ENCODE data around the gene DNAJC16.

Gene DNAJC16

GRCh38 chr1:15541231-15541792 lies 14.7 kb downstream of the DNAJC16 start:
- TF ChIP-seq, protein P1, sequence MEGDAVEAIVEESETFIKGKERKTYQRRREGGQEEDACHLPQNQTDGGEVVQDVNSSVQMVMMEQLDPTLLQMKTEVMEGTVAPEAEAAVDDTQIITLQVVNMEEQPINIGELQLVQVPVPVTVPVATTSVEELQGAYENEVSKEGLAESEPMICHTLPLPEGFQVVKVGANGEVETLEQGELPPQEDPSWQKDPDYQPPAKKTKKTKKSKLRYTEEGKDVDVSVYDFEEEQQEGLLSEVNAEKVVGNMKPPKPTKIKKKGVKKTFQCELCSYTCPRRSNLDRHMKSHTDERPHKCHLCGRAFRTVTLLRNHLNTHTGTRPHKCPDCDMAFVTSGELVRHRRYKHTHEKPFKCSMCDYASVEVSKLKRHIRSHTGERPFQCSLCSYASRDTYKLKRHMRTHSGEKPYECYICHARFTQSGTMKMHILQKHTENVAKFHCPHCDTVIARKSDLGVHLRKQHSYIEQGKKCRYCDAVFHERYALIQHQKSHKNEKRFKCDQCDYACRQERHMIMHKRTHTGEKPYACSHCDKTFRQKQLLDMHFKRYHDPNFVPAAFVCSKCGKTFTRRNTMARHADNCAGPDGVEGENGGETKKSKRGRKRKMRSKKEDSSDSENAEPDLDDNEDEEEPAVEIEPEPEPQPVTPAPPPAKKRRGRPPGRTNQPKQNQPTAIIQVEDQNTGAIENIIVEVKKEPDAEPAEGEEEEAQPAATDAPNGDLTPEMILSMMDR (IDR thresholded peaks at IDR 0.05; ENCODE audit: insufficient read depth, low read length, poor library complexity, severe bottlenecking): no peak
- TF ChIP-seq EZH2phosphoT487 (conservative IDR thresholded peaks at IDR 0.05; ENCODE audit: low read length): no peak
- Histone ChIP-seq H3F3A (ENCODE audit: insufficient read depth) (no peaks in the 10 kb centered on the region), H3K27ac (ENCODE audit: low read depth, low read length) (no peak overlapping the region), H3K4me2 (ENCODE audit: low read depth, low read length, poor library complexity, severe bottlenecking) (no peak overlapping the region), H4K20me1 (ENCODE audit: low read depth, low read length) (no peaks in the 10 kb centered on the region), H3K9me3 (ENCODE audit: insufficient read depth, low read length) (no peaks in the 10 kb centered on the region), H3K27me3 (ENCODE audit: low read length) (no peaks in the 10 kb centered on the region), H3K36me3 (ENCODE audit: low read length) (peaks cover 11% of the 10 kb centered on the region; the same call in 1 of the 2 replicates), H3K9me2 (replicated peaks; ENCODE audit: insufficient read depth, low read length) (no peaks in the 10 kb centered on the region), H3K4me3 (ENCODE audit: insufficient read depth, low read length, poor library complexity, severe bottlenecking) (no peak overlapping the region), H2AFZ (ENCODE audit: low read depth, low read length, severe bottlenecking) (no peak overlapping the region), H3K79me2 (ENCODE audit: insufficient read depth, low read length) (no peaks in the 10 kb centered on the region), H3K9ac (ENCODE audit: low read length) (no peak overlapping the region)

- Histone ChIP-seq H3K4me2 (ENCODE audit: low read depth, low read length, poor library complexity, severe bottlenecking) (no peak overlapping the region), H2AFZ (ENCODE audit: low read depth, low read length, severe bottlenecking) (no peak overlapping the region), H3K27ac (ENCODE audit: low read depth, low read length) (no peak overlapping the region), H3K4me3 (ENCODE audit: insufficient read depth, low read length, poor library complexity, severe bottlenecking) (no peak overlapping the region), H3K27me3 (ENCODE audit: low read length) (no peaks in the 10 kb centered on the region), H3K79me2 (ENCODE audit: insufficient read depth, low read length) (no peaks in the 10 kb centered on the region), H3K9ac (ENCODE audit: low read length) (no peak overlapping the region), H3K36me3 (ENCODE audit: low read length) (peaks cover 8% of the 10 kb centered on the region; the same call in 1 of the 2 replicates), H3F3A (ENCODE audit: insufficient read depth) (no peaks in the 10 kb centered on the region), H3K9me2 (replicated peaks; ENCODE audit: insufficient read depth, low read length) (no peaks in the 10 kb centered on the region), H4K20me1 (ENCODE audit: low read depth, low read length) (no peaks in the 10 kb centered on the region), H3K9me3 (ENCODE audit: insufficient read depth, low read length) (no peaks in the 10 kb centered on the region)
- TF ChIP-seq, protein P1 (IDR thresholded peaks at IDR 0.05; ENCODE audit: insufficient read depth, low read length, poor library complexity, severe bottlenecking): no peak
- no peak for TF ChIP-seq EZH2phosphoT487 (conservative IDR thresholded peaks at IDR 0.05; ENCODE audit: low read length)
Measured at GRCh38 chr1:15542388-15543250, 16.0 kb downstream of the DNAJC16 start.

GRCh38 chr1:15543251-15543588 lies 16.6 kb downstream of the DNAJC16 start:
- H3K27ac ChIP-seq (ENCODE audit: low read depth, low read length): no peak overlapping the region
- no peaks in the 10 kb centered on the region for H3K79me2 ChIP-seq (ENCODE audit: insufficient read depth, low read length)
- H3K4me2 ChIP-seq (ENCODE audit: low read depth, low read length, poor library complexity, severe bottlenecking): no peak overlapping the region
- no peak overlapping the region for H3K4me3 ChIP-seq (ENCODE audit: insufficient read depth, low read length, poor library complexity, severe bottlenecking)
- no peaks in the 10 kb centered on the region for H3F3A ChIP-seq (ENCODE audit: insufficient read depth)
- no peak for TF ChIP-seq EZH2phosphoT487 (conservative IDR thresholded peaks at IDR 0.05; ENCODE audit: low read length)
- TF ChIP-seq, protein P1 (IDR thresholded peaks at IDR 0.05; ENCODE audit: insufficient read depth, low read length, poor library complexity, severe bottlenecking): no peak
- no peaks in the 10 kb centered on the region for H3K9me3 ChIP-seq (ENCODE audit: insufficient read depth, low read length)
- no peak overlapping the region for H3K9ac ChIP-seq (ENCODE audit: low read length)
- H3K36me3 ChIP-seq (ENCODE audit: low read length): peaks cover 8% of the 10 kb centered on the region; the same call in 1 of the 2 replicates
- H3K9me2 ChIP-seq (replicated peaks; ENCODE audit: insufficient read depth, low read length): no peaks in the 10 kb centered on the region
- no peaks in the 10 kb centered on the region for H4K20me1 ChIP-seq (ENCODE audit: low read depth, low read length)
- H2AFZ ChIP-seq (ENCODE audit: low read depth, low read length, severe bottlenecking): no peak overlapping the region
- no peaks in the 10 kb centered on the region for H3K27me3 ChIP-seq (ENCODE audit: low read length)

All from SU-DHL-6 (cell line).